Upper lobe of left lung (tissue), 6 donors: ENCODE measurements around the gene NPRL2. TPM values are rescaled to one million over a fixed set of nuclear protein-coding genes. Genes with fewer than 3 reads are reported as not detected.

ENCODE experiments used
- ATAC-seq, 2 donors: fragments of 200-7000 bp; cut with Tn5 transposase; one replicate each; pipeline ENCODE4 v1.9.1; 2022; ENCODE audit warnings: mild to moderate bottlenecking in 2 of 2, moderate library complexity in 2 of 2; ENCODE audit not compliant: low FRiP score in 2 of 2
- DNase-seq, 2 donors: peaks; one replicate each; pipeline ENCODE4 v3.0.0-alpha.2; 2019 to 2020
- H3K27ac ChIP-seq, 4 donors: fragments of 200-600 bp; sonication (generic); one replicate each; pipeline ENCODE4 v1.5.1; 2016 to 2019
- H3K27me3 ChIP-seq, 4 donors: fragments of 200-600 bp; sonication (generic); one replicate each; pipeline ENCODE4 v1.5.1; 2017 to 2019
- H3K36me3 ChIP-seq, 4 donors: fragments of 200-600 bp; sonication (generic); one replicate each; pipeline ENCODE4 v1.5.1; 2016 to 2019
- H3K4me1 ChIP-seq, 4 donors: fragments of 200-600 bp; sonication (generic); one replicate each; pipeline ENCODE4 v1.5.1; 2018 to 2019
- H3K4me3 ChIP-seq, 4 donors: fragments of 200-600 bp; sonication (generic); one replicate each; pipeline ENCODE4 v1.5.1; 2017 to 2019; ENCODE audit warnings: mild to moderate bottlenecking in 2 of 4, moderate library complexity in 1 of 4
- H3K9me3 ChIP-seq, 4 donors: fragments of 200-600 bp; sonication (generic); one replicate each; pipeline ENCODE4 v1.5.1; 2018 to 2019
- CTCF ChIP-seq, 6 experiments: fragments of 450-650 bp in 4 of 6; fragments of 200-600 bp in 2 of 6; sonication (generic) in 2 of 6; IDR thresholded peaks; one replicate each; pipeline ENCODE4 v1.5.1; 2016 to 2019; ENCODE audit warnings: antibody characterized with exemption in 6 of 6
- EP300 ChIP-seq, 4 donors: sonication (generic); formaldehyde crosslinking; IDR thresholded peaks; one replicate each; pipeline ENCODE4 v1.5.1; 2017; ENCODE audit warnings: antibody characterized with exemption in 4 of 4, control low read depth in 2 of 4
- POLR2A ChIP-seq, 4 donors: fragments of 450-650 bp; IDR thresholded peaks; one replicate each; pipeline ENCODE4 v1.5.1; 2016 to 2017; ENCODE audit warnings: antibody characterized with exemption in 4 of 4, mild to moderate bottlenecking in 2 of 4
- POLR2AphosphoS5 ChIP-seq, 2 donors: sonication (generic); formaldehyde crosslinking; IDR thresholded peaks; one replicate each; pipeline ENCODE4 v1.5.1; 2017; ENCODE audit warnings: antibody characterized with exemption in 2 of 2
- WGBS, 2 donors: methylation state at CpG; one replicate each; pipeline ENCODE4 v1.1.5; 2017 to 2018; 5-methylcytosine and 5-hydroxymethylcytosine counted together
- total RNA-seq, 6 donors: library from RNA; depleted of rRNA in 4 of 6; stranded (reverse); fragments of >200 nt in 4 of 6; gene quantifications; one replicate each; pipeline versions ENCODE4 v1.1.0 to v1.2.1, GENCODE V29; 2016 to 2021
- donor health status: DM: no; HTN: no; CAD: no; lungs with moderate emphysema.
- donor health status: DM: no; HTN: yes; CAD: no; lungs with severe emphysema.

NPRL2 gene
- total RNA-seq, 6 donors from 2014 or later: 15.0 to 41.9 (median 17.3) TPM

- Histone ChIP-seq H3K4me3 (no peak overlapping the region), H3K36me3 (peaks cover 0 to 5% (median 2%) of the 10 kb centered on the region in 4 donors), H3K9me3 (no peaks in the 10 kb centered on the region), H3K27ac (no peak overlapping the region), H3K27me3 (no peaks in the 10 kb centered on the region), H3K4me1 (peaks cover 9 to 10% (median 9%) of the 10 kb centered on the region in 4 donors)
- DNase-seq (no peak), ATAC-seq (no peak)
- WGBS, 2 donors: 86 to 90% methylated on average over 17 to 25 of the region's 25 CpGs
- TF ChIP-seq CTCF (IDR thresholded peaks at IDR 0.05): no peak
- TF ChIP-seq POLR2AphosphoS5 (IDR thresholded peaks at IDR 0.05): no peak
- no peak for TF ChIP-seq EP300 (IDR thresholded peaks at IDR 0.05)
- no peak for TF ChIP-seq POLR2A (IDR thresholded peaks at IDR 0.05)
These were observed 37.6 kb upstream of the NPRL2 start for GRCh38 chr3:50388016-50388719.

GRCh38 chr3:50385754-50386153 lies 35.2 kb upstream of the NPRL2 start:
- no peaks in the 10 kb centered on the region for H3K9me3 ChIP-seq
- peaks cover under 1 to 3% (median 2%) of the 10 kb centered on the region in 4 donors for H3K4me1 ChIP-seq
- no peaks in the 10 kb centered on the region for H3K27me3 ChIP-seq
- no peak overlapping the region for H3K4me3 ChIP-seq
- WGBS, 2 donors: 66 to 75% methylated on average over 13 of the region's 13 CpGs
- TF ChIP-seq POLR2AphosphoS5 (IDR thresholded peaks at IDR 0.05) (no peak), CTCF (IDR thresholded peaks at IDR 0.05) (no peak), POLR2A (IDR thresholded peaks at IDR 0.05) (no peak), EP300 (IDR thresholded peaks at IDR 0.05) (no peak)
- H3K27ac ChIP-seq: no peak overlapping the region
- peaks cover 0 to 14% (median 0%) of the 10 kb centered on the region in 4 donors for H3K36me3 ChIP-seq
- no peak for DNase-seq
- ATAC-seq: no peak

GRCh38 chr3:50383750-50384149 lies 33.2 kb upstream of the NPRL2 start:
- no peaks in the 10 kb centered on the region for H3K4me1 ChIP-seq
- H3K27ac ChIP-seq: no peak overlapping the region
- no peaks in the 10 kb centered on the region for H3K27me3 ChIP-seq
- no peak for DNase-seq
- 76 to 81% methylated on average over 3 to 6 of the region's 6 CpGs for WGBS, 2 donors
- no peak for ATAC-seq
- TF ChIP-seq EP300 (IDR thresholded peaks at IDR 0.05) (no peak), POLR2AphosphoS5 (IDR thresholded peaks at IDR 0.05) (no peak), POLR2A (IDR thresholded peaks at IDR 0.05) (no peak), CTCF (IDR thresholded peaks at IDR 0.05) (no peak)
- peaks cover 0 to 20% (median under 1%) of the 10 kb centered on the region in 4 donors for H3K36me3 ChIP-seq
- no peaks in the 10 kb centered on the region for H3K9me3 ChIP-seq
- H3K4me3 ChIP-seq: no peak overlapping the region

- WGBS, 2 donors: 92 to 97% methylated on average over 11 to 12 of the region's 12 CpGs
- no peak for DNase-seq
- H3K27ac ChIP-seq: no peak overlapping the region
These were observed 32.1 kb upstream of the NPRL2 start for GRCh38 chr3:50382722-50383121.

More at GRCh38 chr3:50382722-50383121, 32.1 kb upstream of the NPRL2 start:
- Histone ChIP-seq H3K27me3 (no peaks in the 10 kb centered on the region), H3K4me3 (no peak overlapping the region), H3K9me3 (no peaks in the 10 kb centered on the region), H3K4me1 (no peaks in the 10 kb centered on the region), H3K36me3 (peaks cover 0 to 30% (median 4%) of the 10 kb centered on the region in 4 donors)
- no peak for TF ChIP-seq POLR2A (IDR thresholded peaks at IDR 0.05)
- TF ChIP-seq POLR2AphosphoS5 (IDR thresholded peaks at IDR 0.05): no peak
- TF ChIP-seq CTCF (IDR thresholded peaks at IDR 0.05): no peak
- no peak for TF ChIP-seq EP300 (IDR thresholded peaks at IDR 0.05)
- no peak for ATAC-seq
